Activated CD4-positive, alpha-beta T cell treated with anti-CD3 and anti-CD28 coated beads, Interleukin-2, amount 50 U/mL, for 48 hours (primary cell): ENCODE data around the gene PIK3CG.
"Not testable (repeated sequence)": the region's sequence is repeated elsewhere in the genome, so short reads cannot be mapped to it uniquely, and the experiment has no call there.

ENCODE experiments used
- DNase-seq, 2 experiments: peaks; one replicate each; pipeline ENCODE4 v3.0.0-alpha.2; 2020

PIK3CG gene

GRCh38 chr7:106944035-106944665 is 79.1 kb downstream of the PIK3CG start:
- DNase-seq = no peak

- peak; percentile 12 to 35 for DNase-seq
These were observed 82.2 kb downstream of the PIK3CG start for GRCh38 chr7:106947244-106947728.

- no peak for DNase-seq
These were observed 87.0 kb downstream of the PIK3CG start for GRCh38 chr7:106952001-106952657.

- no peak for DNase-seq
These were observed 87.7 kb downstream of the PIK3CG start for GRCh38 chr7:106952658-106953231.

GRCh38 chr7:106954840-106955239 is 89.8 kb downstream of the PIK3CG start:
- no peak for DNase-seq

- not testable (repeated sequence) for DNase-seq
These were observed 90.8 kb downstream of the PIK3CG start for GRCh38 chr7:106955857-106956256.
